HG03460 (cell line): ENCODE results near the gene B4GAT1.
"Not testable (repeated sequence)": the region's sequence is repeated elsewhere in the genome, so short reads cannot be mapped to it uniquely, and the experiment has no call there.

Experiments used
- ATAC-seq: cut with Tn5 transposase; IDR thresholded peaks from one replicate; pipeline ENCODE4 v1.9.1; 2021; ENCODE audit not compliant: unreplicated experiment

B4GAT1 gene

GRCh38 chr11:66326261-66327111, 20.9 kb downstream of the B4GAT1 start:
- no peak for ATAC-seq

- no peak for ATAC-seq
Measured at GRCh38 chr11:66325263-66325671, 22.2 kb downstream of the B4GAT1 start.

- ATAC-seq: no peak
Measured at GRCh38 chr11:66324664-66325063, 22.8 kb downstream of the B4GAT1 start.

GRCh38 chr11:66323684-66324083, 23.7 kb downstream of the B4GAT1 start:
- no peak for ATAC-seq

- ATAC-seq: no peak
Measured at GRCh38 chr11:66322732-66323427, 24.5 kb downstream of the B4GAT1 start.

GRCh38 chr11:66321606-66322005, 25.8 kb downstream of the B4GAT1 start:
- no peak for ATAC-seq

- ATAC-seq: not testable (repeated sequence)
Measured at GRCh38 chr11:66320748-66321147, 26.7 kb downstream of the B4GAT1 start.

GRCh38 chr11:66320289-66320688, 27.1 kb downstream of the B4GAT1 start:
- not testable (repeated sequence) for ATAC-seq

GRCh38 chr11:66318600-66318970, 28.8 kb downstream of the B4GAT1 start:
- ATAC-seq: no peak

GRCh38 chr11:66317723-66318599, 29.5 kb downstream of the B4GAT1 start:
- ATAC-seq: no peak

GRCh38 chr11:66317322-66317722, 30.1 kb downstream of the B4GAT1 start:
- ATAC-seq: no peak

- no peak for ATAC-seq
Measured at GRCh38 chr11:66316849-66317251, 30.6 kb downstream of the B4GAT1 start, which contains the start of gene CD248. Gene CD248 (minus strand): TSS chr11:66317044. CDS start chr11:66317027, 17 bp downstream.

- ATAC-seq: no peak
Measured at GRCh38 chr11:66315921-66316811, 31.3 kb downstream of the B4GAT1 start.

GRCh38 chr11:66315498-66315885, 31.9 kb downstream of the B4GAT1 start:
- ATAC-seq: no peak

- ATAC-seq: no peak
Measured at GRCh38 chr11:66314561-66315497, 32.6 kb downstream of the B4GAT1 start.

- no peak for ATAC-seq
Measured at GRCh38 chr11:66314186-66314501, 33.3 kb downstream of the B4GAT1 start.

- ATAC-seq: no peak
Measured at GRCh38 chr11:66313321-66314185, 33.9 kb downstream of the B4GAT1 start.

- peak; percentile 63 for ATAC-seq
Measured at GRCh38 chr11:66312549-66313320, 34.7 kb downstream of the B4GAT1 start.
